Pons (tissue), 1 donor: ENCODE measurements around the gene ANTXR1.
"Not testable (repeated sequence)": the region's sequence is repeated elsewhere in the genome, so short reads cannot be mapped to it uniquely, and the experiment has no call there.

Experiments used
- DNase-seq: peaks from one replicate; pipeline ENCODE4 v3.0.0-alpha.2; 2016; ENCODE audit warnings: low spot score

Gene ANTXR1

GRCh38 chr2:69165091-69165880 is 152.3 kb downstream of the ANTXR1 start:
- DNase-seq = no peak

DNA sequence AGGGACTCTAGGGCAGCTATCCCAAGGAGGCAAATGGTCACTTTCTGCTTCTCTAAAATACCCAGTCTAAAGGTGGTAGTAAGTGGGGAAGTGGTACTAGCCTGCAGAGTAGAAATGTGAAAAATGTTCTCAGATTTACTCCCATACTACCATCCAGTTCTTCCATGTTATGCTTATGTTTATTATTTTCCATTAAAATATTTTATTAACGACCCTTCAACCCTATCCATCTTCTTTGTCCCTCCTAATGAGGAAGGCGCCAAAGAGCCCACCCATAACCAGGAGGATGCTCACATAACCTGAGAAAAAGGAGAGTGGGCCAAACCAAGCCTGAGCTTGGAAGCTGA is 153.5 kb downstream of the ANTXR1 start:
- no peak for DNase-seq

- no peak for DNase-seq
Observed at GRCh38 chr2:69166812-69167468, 154.0 kb downstream of the ANTXR1 start.

GRCh38 chr2:69167469-69167822 is 154.5 kb downstream of the ANTXR1 start:
- DNase-seq = no peak

GRCh38 chr2:69168144-69168813 is 155.3 kb downstream of the ANTXR1 start:
- DNase-seq = no peak

- DNase-seq = no peak
Observed at GRCh38 chr2:69168950-69169654, 156.1 kb downstream of the ANTXR1 start.

- no peak for DNase-seq
Observed at GRCh38 chr2:69169655-69170389, 156.8 kb downstream of the ANTXR1 start.

DNA sequence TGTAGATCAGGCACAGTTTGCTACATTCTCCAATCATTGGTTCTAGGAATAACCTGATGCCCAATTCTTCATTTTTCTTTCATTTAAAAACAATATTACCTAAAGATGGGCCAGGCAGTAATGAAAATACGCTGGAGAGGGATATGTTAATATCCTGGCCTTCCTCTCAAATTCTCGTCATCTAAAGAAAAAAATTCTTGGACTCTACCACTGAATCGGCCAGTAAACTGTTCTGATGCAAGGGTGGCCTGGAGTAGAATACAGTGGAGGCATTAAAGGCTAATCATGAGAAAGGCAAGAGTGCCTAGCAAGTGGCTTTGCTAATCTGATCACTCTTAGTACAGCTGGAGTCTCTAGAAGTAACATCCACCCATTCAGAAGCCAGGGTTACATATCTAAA is 157.7 kb downstream of the ANTXR1 start:
- DNase-seq = no peak

DNA sequence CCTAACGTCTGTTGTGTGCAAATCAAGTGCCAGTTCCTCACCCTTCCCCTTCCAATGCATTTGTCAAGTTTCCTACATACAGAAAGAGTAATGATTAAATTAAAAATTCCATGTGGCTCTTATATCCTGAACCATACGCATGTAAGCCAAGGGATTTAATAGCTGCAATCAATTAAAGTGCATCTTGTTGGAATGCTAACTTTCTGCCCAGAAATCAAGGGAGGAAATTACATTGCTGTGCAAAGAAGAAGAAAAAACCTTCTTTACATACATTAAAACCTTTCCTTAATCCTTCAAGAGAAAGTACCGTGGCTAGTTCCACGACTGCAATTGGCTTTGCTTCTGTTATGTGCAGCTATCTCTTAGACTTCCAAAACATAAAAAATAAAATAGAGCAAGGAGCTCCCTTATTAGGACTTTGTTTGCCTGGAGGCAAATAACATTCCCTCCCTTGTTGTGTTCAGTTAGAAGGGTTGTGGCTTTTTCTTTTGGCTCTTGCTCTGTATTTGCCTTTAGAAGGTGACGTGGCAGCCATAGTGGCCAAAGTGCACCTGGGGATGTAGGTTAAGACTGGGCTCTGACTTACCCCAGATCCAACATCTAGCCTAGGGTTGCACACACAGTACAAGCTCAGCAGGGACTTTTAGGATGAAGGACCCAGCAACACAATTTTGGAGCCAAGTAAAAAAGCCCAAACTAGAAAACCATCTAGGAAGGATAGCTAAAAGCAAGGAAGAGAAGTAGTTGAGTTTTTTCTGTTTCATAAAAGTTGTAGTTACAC is 158.3 kb downstream of the ANTXR1 start:
- no peak for DNase-seq

- no peak for DNase-seq
Observed at GRCh38 chr2:69171897-69172525, 159.0 kb downstream of the ANTXR1 start.

GRCh38 chr2:69173706-69174105 is 160.7 kb downstream of the ANTXR1 start:
- no peak for DNase-seq

- DNase-seq = not testable (repeated sequence)
Observed at GRCh38 chr2:69174211-69174610, 161.2 kb downstream of the ANTXR1 start.

DNA sequence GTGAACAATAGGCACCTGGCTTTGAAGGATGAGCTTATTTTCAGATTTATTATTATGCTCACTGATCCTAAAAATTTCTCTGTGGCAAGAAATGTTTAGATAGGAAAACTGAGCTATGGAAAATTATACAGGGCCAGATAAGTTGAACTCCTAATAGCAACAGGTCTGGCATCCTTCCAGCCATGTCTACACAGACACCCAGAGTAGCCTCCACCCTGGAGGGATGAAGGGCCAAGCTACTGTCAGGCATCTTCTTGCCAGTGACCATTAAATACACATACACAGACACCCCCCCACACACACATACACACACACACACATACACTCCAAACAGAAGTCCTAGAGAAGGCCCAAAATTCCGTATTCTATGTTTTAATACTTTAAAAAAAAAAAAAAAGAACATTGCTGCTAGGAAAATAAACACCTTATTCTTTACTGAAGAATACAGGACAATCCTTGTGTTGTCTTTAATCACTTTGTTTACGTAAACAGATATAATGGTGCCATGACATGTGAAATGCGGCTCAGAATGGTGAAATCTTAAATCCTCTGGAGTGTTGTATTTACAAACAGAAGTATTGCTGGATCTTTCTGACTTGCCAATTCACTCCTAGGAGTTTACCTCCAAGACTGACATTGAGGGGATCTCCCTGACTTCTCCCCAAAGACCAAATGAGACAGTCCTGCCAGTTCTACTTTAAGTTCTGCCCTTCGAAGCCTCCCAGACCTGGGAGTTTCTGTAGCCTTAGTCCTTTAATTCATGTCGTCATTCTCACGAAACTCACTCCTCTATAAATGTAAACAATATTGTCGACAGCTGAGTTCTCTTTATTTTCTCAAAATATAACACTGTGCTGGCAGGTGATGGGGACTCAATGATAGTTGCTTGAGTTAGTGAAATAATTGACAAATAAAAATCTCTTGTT is 163.1 kb downstream of the ANTXR1 start:
- no peak for DNase-seq

- peak; percentile 39 for DNase-seq
Observed at GRCh38 chr2:69177063-69177771, 164.2 kb downstream of the ANTXR1 start.

GRCh38 chr2:69177785-69178636 is 165.0 kb downstream of the ANTXR1 start:
- peak; percentile 72 for DNase-seq

DNA sequence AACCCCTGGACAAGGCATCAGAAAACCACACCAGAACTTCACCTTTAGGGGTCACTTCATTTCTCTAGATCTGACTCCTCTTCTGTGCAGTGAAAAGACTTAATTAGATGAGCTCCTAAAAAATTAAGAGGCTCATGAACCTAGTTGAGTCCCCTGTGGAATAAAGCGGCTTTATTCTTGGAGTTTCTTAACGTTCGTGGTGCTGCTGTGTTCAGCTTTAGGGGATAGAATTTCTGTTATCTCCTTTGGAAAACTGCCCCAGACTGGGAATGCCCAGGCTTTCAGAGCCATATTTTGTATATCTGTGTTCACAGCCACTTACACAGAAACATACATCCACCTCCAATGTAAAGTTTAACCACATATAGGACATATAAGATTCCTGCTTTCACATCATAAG is 165.8 kb downstream of the ANTXR1 start:
- no peak for DNase-seq

GRCh38 chr2:69180227-69180626 is 167.2 kb downstream of the ANTXR1 start:
- no peak for DNase-seq

- no peak for DNase-seq
Observed at GRCh38 chr2:69180974-69181373, 168.0 kb downstream of the ANTXR1 start.
